NB4 (cell line): ENCODE measurements around the gene REN.

Experiments used
- POLR2A ChIP-seq: IDR thresholded peaks from 2 replicates; pipeline ENCODE4 v1.6.1; 2011; ENCODE audit warnings: mild to moderate bottlenecking; ENCODE audit not compliant: insufficient read length; ENCODE audit errors: extremely low read depth
- TF ChIP-seq, protein P1 (sequence below): IDR thresholded peaks from 2 replicates; pipeline ENCODE4 v1.6.1; 2011; ENCODE audit warnings: low read depth, low read length
- TF ChIP-seq, protein P2 (sequence below): IDR thresholded peaks from one replicate; pipeline ENCODE4 v1.5.1; 2012; ENCODE audit warnings: low read depth, low read length

DNA sequence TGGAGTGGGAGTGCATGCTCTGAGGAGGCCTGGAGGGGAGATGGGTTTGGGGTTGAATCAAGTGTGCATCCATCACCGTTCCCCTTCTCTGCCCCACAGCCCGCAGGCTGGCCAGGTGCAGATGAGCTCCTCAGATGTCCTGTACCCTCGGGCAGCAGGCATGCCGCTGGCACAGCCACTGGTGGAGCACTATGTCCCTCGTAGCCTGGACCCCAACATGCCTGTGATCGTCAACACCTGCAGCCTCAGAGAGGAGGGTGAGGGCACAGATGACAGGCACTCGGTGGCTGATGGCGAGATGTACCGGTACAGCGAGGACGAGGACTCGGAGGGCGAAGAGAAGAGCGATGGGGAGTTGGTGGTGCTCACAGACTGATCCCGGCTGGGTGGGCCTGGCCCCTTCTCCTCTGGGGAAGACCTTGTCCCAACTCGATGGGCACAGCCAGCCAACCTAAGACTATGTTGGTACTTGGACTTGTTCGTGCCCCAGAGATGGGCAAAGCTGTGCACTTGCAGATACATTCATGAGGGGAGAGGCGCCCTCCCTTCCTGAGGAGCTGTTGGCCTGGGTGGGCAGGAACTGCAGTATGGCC lies 40.3 kb downstream of the REN start:
- TF ChIP-seq, protein P1, sequence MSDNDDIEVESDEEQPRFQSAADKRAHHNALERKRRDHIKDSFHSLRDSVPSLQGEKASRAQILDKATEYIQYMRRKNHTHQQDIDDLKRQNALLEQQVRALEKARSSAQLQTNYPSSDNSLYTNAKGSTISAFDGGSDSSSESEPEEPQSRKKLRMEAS: no peak
- no peak for TF ChIP-seq POLR2A
- TF ChIP-seq, protein P2, sequence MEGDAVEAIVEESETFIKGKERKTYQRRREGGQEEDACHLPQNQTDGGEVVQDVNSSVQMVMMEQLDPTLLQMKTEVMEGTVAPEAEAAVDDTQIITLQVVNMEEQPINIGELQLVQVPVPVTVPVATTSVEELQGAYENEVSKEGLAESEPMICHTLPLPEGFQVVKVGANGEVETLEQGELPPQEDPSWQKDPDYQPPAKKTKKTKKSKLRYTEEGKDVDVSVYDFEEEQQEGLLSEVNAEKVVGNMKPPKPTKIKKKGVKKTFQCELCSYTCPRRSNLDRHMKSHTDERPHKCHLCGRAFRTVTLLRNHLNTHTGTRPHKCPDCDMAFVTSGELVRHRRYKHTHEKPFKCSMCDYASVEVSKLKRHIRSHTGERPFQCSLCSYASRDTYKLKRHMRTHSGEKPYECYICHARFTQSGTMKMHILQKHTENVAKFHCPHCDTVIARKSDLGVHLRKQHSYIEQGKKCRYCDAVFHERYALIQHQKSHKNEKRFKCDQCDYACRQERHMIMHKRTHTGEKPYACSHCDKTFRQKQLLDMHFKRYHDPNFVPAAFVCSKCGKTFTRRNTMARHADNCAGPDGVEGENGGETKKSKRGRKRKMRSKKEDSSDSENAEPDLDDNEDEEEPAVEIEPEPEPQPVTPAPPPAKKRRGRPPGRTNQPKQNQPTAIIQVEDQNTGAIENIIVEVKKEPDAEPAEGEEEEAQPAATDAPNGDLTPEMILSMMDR: no peak
